Gastrocnemius medialis (tissue), 4 donors: ENCODE data around the gene GNAQ.

Experiments used
- POLR2A ChIP-seq, 2 donors: fragments of 450-650 bp; IDR thresholded peaks; one replicate each; pipeline ENCODE4 v1.6.1; 2017; ENCODE audit warnings: antibody characterized with exemption in 2 of 2, mild to moderate bottlenecking in 2 of 2, moderate library complexity in 2 of 2
- TF ChIP-seq, protein P1 (sequence below), 5 experiments: fragments of 450-650 bp in 3 of 5; fragments of 200-600 bp in 2 of 5; sonication (generic) in 2 of 5; IDR thresholded peaks in 4 of 5; conservative IDR thresholded peaks in 1 of 5; 1 replicate in 4 of 5; 2 replicates in 1 of 5; pipeline ENCODE4 v1.5.1; 2016 to 2019; ENCODE audit warnings: antibody characterized with exemption in 5 of 5, mild to moderate bottlenecking in 3 of 5, moderate library complexity in 3 of 5

DNA sequence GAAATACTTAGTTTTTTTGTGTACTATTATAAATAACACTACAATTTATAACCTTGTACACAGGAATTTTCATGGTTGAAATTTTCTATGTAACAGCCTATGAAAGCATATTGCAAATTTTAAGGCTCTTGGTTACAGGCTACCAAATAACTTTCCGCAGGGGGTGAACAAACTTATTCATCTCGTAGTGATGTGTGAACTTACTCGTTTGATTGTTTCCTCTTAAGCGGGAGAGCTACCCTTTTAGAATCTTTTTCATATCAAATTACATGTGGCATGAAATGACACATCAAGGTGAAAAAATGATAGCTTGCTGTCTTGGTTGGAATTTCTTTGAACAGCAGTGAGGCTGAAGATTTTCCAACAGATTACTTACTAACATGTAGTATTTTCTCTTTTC is 292.7 kb downstream of the GNAQ start:
- no peak for TF ChIP-seq POLR2A (IDR thresholded peaks at IDR 0.05)
- TF ChIP-seq, protein P1, sequence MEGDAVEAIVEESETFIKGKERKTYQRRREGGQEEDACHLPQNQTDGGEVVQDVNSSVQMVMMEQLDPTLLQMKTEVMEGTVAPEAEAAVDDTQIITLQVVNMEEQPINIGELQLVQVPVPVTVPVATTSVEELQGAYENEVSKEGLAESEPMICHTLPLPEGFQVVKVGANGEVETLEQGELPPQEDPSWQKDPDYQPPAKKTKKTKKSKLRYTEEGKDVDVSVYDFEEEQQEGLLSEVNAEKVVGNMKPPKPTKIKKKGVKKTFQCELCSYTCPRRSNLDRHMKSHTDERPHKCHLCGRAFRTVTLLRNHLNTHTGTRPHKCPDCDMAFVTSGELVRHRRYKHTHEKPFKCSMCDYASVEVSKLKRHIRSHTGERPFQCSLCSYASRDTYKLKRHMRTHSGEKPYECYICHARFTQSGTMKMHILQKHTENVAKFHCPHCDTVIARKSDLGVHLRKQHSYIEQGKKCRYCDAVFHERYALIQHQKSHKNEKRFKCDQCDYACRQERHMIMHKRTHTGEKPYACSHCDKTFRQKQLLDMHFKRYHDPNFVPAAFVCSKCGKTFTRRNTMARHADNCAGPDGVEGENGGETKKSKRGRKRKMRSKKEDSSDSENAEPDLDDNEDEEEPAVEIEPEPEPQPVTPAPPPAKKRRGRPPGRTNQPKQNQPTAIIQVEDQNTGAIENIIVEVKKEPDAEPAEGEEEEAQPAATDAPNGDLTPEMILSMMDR (IDR thresholded peaks at IDR 0.05 in 4 of 5, conservative IDR thresholded peaks at IDR 0.05 in 1 of 5) = no peak
